Measurements from ENCODE around the gene PRKCE.

Gene PRKCE

DNA sequence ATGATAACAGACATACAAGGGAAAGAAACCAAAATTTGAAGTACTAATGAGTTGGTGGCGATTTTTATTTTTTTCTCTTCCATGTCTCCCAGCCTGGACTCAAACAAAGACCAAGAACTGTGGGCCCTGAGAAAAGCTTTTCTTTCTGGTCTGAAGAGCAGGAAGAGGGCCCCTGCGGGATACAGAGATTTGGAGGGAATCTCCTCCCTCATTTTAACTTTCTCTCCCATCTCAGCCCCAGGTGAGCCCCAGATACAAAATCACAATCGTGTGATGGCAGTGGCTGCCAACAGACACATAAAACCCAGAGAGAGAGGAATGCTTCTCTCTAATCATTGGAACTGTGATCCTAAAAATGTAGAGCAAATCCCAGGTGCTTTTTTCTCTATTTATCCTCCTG lies 19.5 kb upstream of the PRKCE start:
- H3K27ac ChIP-seq = no peak overlapping the region
- TF ChIP-seq, protein P1, sequence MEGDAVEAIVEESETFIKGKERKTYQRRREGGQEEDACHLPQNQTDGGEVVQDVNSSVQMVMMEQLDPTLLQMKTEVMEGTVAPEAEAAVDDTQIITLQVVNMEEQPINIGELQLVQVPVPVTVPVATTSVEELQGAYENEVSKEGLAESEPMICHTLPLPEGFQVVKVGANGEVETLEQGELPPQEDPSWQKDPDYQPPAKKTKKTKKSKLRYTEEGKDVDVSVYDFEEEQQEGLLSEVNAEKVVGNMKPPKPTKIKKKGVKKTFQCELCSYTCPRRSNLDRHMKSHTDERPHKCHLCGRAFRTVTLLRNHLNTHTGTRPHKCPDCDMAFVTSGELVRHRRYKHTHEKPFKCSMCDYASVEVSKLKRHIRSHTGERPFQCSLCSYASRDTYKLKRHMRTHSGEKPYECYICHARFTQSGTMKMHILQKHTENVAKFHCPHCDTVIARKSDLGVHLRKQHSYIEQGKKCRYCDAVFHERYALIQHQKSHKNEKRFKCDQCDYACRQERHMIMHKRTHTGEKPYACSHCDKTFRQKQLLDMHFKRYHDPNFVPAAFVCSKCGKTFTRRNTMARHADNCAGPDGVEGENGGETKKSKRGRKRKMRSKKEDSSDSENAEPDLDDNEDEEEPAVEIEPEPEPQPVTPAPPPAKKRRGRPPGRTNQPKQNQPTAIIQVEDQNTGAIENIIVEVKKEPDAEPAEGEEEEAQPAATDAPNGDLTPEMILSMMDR (IDR thresholded peaks at IDR 0.05) = no peak
- intact Hi-C loops (cut with DNase I; ENCODE audit: low total_unique reads) = no loop called here
- no peak overlapping the region for H3K4me3 ChIP-seq
- DNase-seq = no peak
- H3K4me1 ChIP-seq = no peaks in the 10 kb centered on the region
- no peaks in the 10 kb centered on the region for H3K36me3 ChIP-seq
- H3K9me3 ChIP-seq = no peaks in the 10 kb centered on the region
- H3K27me3 ChIP-seq = peaks cover 0 to 4% of the 10 kb centered on the region in 2 donors

DNA sequence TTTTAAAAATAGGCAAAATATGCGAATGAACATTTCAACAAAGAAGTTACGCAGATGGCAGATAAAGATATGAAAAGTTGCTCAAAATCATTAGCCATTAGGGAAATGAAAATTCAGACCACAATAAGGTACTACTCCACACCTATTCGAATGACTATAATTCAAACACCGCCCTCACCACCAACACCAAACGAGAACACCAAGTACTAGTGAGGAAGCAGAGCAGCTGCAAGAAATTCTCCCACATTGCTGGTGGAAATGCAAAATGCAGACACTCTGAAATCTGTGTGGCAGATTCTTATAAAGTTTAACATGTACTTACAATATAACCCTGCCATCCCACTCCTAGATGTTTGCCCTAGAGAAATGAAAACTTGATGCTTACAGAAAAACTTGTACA lies 17.3 kb upstream of the PRKCE start:
- Histone ChIP-seq H3K36me3 (no peaks in the 10 kb centered on the region), H3K27me3 (peaks cover 0 to 4% of the 10 kb centered on the region in 2 donors), H3K27ac (no peak overlapping the region), H3K9me3 (no peaks in the 10 kb centered on the region), H3K4me1 (no peaks in the 10 kb centered on the region), H3K4me3 (no peak overlapping the region)
- DNase-seq = no peak
- intact Hi-C loops (cut with DNase I; ENCODE audit: low total_unique reads) = no loop called here
- TF ChIP-seq, protein P1 (IDR thresholded peaks at IDR 0.05) = no peak

DNA sequence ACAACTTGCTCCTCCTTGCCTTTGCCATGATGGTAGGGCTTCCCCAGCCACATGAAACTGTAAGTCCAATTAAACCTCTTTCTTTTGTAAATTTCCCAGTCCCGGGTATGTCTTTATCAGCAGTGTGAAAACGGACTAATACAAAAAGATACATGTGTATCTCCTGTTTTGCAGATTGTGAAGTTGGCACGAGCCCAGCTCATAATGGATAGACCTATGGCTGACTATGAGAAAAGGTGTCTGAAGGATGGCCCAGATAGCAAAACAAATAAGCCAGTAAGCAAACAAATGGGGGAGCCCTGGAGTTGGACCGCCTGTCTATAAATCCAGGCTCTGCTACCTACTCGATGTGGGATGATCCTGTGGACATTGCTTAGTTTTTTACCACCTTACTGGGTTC lies 15.5 kb upstream of the PRKCE start:
- intact Hi-C loops (cut with DNase I; ENCODE audit: low total_unique reads) = no loop called here
- no peak for DNase-seq
- TF ChIP-seq, protein P1 (IDR thresholded peaks at IDR 0.05) = no peak
- Histone ChIP-seq H3K9me3 (no peaks in the 10 kb centered on the region), H3K36me3 (no peaks in the 10 kb centered on the region), H3K27me3 (peaks cover 0 to 4% of the 10 kb centered on the region in 2 donors), H3K4me3 (no peak overlapping the region), H3K4me1 (no peaks in the 10 kb centered on the region), H3K27ac (no peak overlapping the region)

DNA sequence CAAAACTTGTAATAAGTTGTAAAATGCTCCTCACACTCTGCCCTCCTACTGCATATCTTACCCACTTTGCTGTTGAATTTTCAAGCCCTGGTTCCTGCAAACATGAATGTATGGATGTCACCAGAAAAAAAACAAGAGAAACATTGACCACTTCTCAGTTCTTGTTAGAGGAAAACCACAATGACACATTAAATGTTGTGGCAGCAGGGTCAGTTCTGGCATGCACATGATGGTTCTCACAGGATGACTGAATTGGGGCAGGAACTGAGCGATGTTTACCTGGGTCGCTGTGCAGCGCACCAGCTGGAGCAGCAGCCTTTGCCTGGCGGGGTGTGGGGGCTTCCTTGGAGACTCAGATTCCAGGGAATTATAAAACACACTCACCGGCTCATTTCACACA lies 14.0 kb upstream of the PRKCE start:
- no peak for DNase-seq
- Histone ChIP-seq H3K36me3 (no peaks in the 10 kb centered on the region), H3K4me3 (no peak overlapping the region), H3K4me1 (no peaks in the 10 kb centered on the region), H3K27ac (no peak overlapping the region), H3K27me3 (peaks cover 0 to 7% of the 10 kb centered on the region in 2 donors), H3K9me3 (no peaks in the 10 kb centered on the region)
- TF ChIP-seq, protein P1 (IDR thresholded peaks at IDR 0.05) = no peak
- intact Hi-C loops (cut with DNase I; ENCODE audit: low total_unique reads) = no loop called here

DNA sequence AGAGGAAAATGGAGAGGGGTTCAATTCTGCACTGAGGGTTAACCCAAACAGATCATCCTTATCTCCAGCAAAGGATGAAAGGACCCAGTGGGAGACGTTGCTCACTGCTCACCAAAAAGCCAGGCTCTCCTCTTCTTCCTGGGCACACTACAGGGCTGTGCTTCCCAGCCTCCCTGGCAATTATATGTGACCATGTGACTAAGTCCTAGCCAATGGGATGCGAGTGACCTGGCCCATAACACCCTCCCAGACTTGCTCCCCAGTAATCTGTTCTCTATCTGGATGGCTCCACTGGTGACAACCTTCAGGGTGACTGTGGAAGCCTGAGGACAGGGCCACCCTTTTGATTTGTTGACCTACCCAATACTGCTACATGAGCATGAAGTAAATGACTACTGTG lies 10.9 kb upstream of the PRKCE start:
- H3K27me3 ChIP-seq = peaks cover 0 to 17% of the 10 kb centered on the region in 2 donors
- no peak overlapping the region for H3K27ac ChIP-seq
- intact Hi-C loops (cut with DNase I; ENCODE audit: low total_unique reads) = no loop called here
- TF ChIP-seq, protein P1 (IDR thresholded peaks at IDR 0.05) = no peak
- no peak overlapping the region for H3K4me3 ChIP-seq
- DNase-seq = no peak
- peaks cover 0 to 13% (median 9%) of the 10 kb centered on the region in 4 donors for H3K4me1 ChIP-seq
- no peaks in the 10 kb centered on the region for H3K36me3 ChIP-seq
- H3K9me3 ChIP-seq = no peaks in the 10 kb centered on the region

GRCh38 chr2:45643095-45643494 lies 8.4 kb upstream of the PRKCE start:
- Histone ChIP-seq H3K36me3 (no peaks in the 10 kb centered on the region), H3K4me3 (peak overlapping the region; percentile 40 to 44), H3K4me1 (peaks cover 0 to 13% (median 9%) of the 10 kb centered on the region in 4 donors), H3K27me3 (peaks cover 0 to 14% of the 10 kb centered on the region in 2 donors), H3K27ac (no peak overlapping the region), H3K9me3 (no peaks in the 10 kb centered on the region)
- intact Hi-C loops (cut with DNase I; ENCODE audit: low total_unique reads) = loop anchor here (1.0 kb wide), 1 partner anchor 293 kb away; no protein-coding TSS in a partner anchor
- no peak for DNase-seq
- TF ChIP-seq, protein P1 (IDR thresholded peaks at IDR 0.05) = no peak
